MM.1S (cell line): ENCODE data around the gene CFAP69.

ENCODE experiments used
- CTCF ChIP-seq: fragments of 300-600 bp; sonication (generic); IDR thresholded peaks from 2 replicates; pipeline ENCODE4 v1.5.1; 2016; ENCODE audit warnings: antibody characterized with exemption, low read length, mixed read lengths
- EZH2phosphoT487 ChIP-seq: fragments of 300-600 bp; sonication (generic); IDR thresholded peaks from 2 replicates; pipeline ENCODE4 v1.6.1; 2018; ENCODE audit warnings: antibody characterized with exemption, low read length

GRCh38 chr7:90256778-90257177 lies 11.8 kb downstream of the CFAP69 start:
- TF ChIP-seq CTCF, result no peak
- TF ChIP-seq EZH2phosphoT487, result no peak
